HAP-1 (cell line): ENCODE results near the gene ZNF330.

Experiments used
- DNase-seq, 2 experiments: peaks; one replicate each; pipeline ENCODE4 v3.0.0-alpha.2; 2016 to 2020; ENCODE audit warnings: low spot score in 2 of 2
- H3K27me3 ChIP-seq: fragments of 250-450 bp; sonication (Bioruptor Pico); 2 replicates; pipeline ENCODE4 v1.5.1; 2020; ENCODE audit warnings: low read depth, mild to moderate bottlenecking, moderate library complexity
- H3K36me3 ChIP-seq: fragments of 250-450 bp; sonication (Bioruptor Pico); replicated peaks from 2 replicates; pipeline ENCODE4 v1.5.1; 2020; ENCODE audit warnings: mild to moderate bottlenecking
- H3K4me1 ChIP-seq: fragments of 250-450 bp; sonication (Bioruptor Pico); 2 replicates; pipeline ENCODE4 v1.5.1; 2020; ENCODE audit warnings: mild to moderate bottlenecking
- H3K4me3 ChIP-seq: fragments of 250-450 bp; sonication (Bioruptor Pico); 2 replicates; pipeline ENCODE4 v1.5.1; 2020; ENCODE audit warnings: mild to moderate bottlenecking, moderate library complexity
- H3K9me3 ChIP-seq: fragments of 250-450 bp; sonication (Bioruptor Pico); 2 replicates; pipeline ENCODE4 v1.5.1; 2020; ENCODE audit warnings: mild to moderate bottlenecking, moderate library complexity
- in situ Hi-C: fragments of 300-500 bp; cut with MboI; formaldehyde crosslinking; loops from 3 replicates; pipeline ENCODE4 v1.14.3; 2020; ENCODE audit warnings: low sequenced_read_pairs, inconsistent platforms, mixed read lengths

The ZNF330 gene

GRCh38 chr4:141246683-141247429 lies 26.2 kb downstream of the ZNF330 start:
- in situ Hi-C loops = no loop called here
- DNase-seq = no peak
- no peaks in the 10 kb centered on the region; the same call in none of the 2 replicates for H3K27me3 ChIP-seq
- no peak overlapping the region for H3K4me3 ChIP-seq
- no peaks in the 10 kb centered on the region for H3K36me3 ChIP-seq
- H3K4me1 ChIP-seq = no peaks in the 10 kb centered on the region
- no peaks in the 10 kb centered on the region; the same call in 1 of the 2 replicates for H3K9me3 ChIP-seq

DNA sequence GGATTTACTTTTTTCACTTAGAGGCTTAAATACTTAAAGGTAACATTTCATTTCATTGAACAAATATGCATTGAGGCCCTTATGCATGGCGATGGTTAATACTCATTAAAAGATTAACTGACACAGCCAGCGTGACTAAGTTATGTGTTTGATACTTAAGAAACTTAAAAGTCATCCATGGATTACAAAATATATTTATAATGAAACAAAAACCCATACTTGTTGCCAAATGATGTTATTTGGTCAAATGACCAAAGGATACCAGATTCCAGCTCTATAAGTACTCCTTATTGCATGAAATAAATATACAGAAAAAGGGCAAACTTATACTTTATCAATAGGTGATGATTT lies 26.7 kb downstream of the ZNF330 start:
- Histone ChIP-seq H3K4me1 (no peaks in the 10 kb centered on the region), H3K27me3 (no peaks in the 10 kb centered on the region), H3K36me3 (no peaks in the 10 kb centered on the region), H3K4me3 (no peak overlapping the region), H3K9me3 (no peaks in the 10 kb centered on the region; the same call in 1 of the 2 replicates)
- DNase-seq = no peak
- in situ Hi-C loops = no loop called here

- Histone ChIP-seq H3K27me3 (no peaks in the 10 kb centered on the region), H3K9me3 (no peaks in the 10 kb centered on the region; the same call in 1 of the 2 replicates), H3K4me3 (no peak overlapping the region), H3K36me3 (no peaks in the 10 kb centered on the region), H3K4me1 (no peaks in the 10 kb centered on the region)
- DNase-seq = no peak
- in situ Hi-C loops = no loop called here
These were observed 27.3 kb downstream of the ZNF330 start for GRCh38 chr4:141248029-141248428.

DNA sequence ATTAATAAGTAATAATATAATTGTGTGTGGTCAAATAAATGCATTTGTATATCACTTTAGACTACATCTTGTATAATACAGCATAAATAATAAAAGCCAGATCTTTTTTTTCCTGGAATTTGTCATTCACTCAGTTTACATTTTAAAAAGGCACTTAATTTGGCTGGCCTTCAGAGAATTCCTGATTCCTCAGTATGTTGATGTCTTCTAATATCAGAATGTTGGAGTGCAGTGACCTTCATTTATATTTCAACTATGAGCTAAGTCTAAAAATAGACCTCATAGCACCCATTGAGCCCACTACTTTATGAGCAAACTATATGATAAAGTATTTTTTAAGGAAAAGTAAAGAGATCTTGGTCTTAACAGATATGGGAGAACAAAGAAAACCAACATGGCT lies 27.8 kb downstream of the ZNF330 start:
- DNase-seq = no peak
- Histone ChIP-seq H3K9me3 (no peaks in the 10 kb centered on the region; the same call in 1 of the 2 replicates), H3K27me3 (no peaks in the 10 kb centered on the region), H3K4me1 (no peaks in the 10 kb centered on the region), H3K4me3 (no peak overlapping the region), H3K36me3 (no peaks in the 10 kb centered on the region)
- in situ Hi-C loops = no loop called here

- no peak overlapping the region for H3K4me3 ChIP-seq
- H3K27me3 ChIP-seq = peaks cover 3% of the 10 kb centered on the region; the same call in 1 of the 2 replicates
- H3K4me1 ChIP-seq = no peaks in the 10 kb centered on the region
- H3K9me3 ChIP-seq = no peaks in the 10 kb centered on the region
- no peaks in the 10 kb centered on the region for H3K36me3 ChIP-seq
- in situ Hi-C loops = no loop called here
- DNase-seq = no peak
These were observed 33.6 kb downstream of the ZNF330 start for GRCh38 chr4:141254326-141254725.

GRCh38 chr4:141255016-141255415 lies 34.3 kb downstream of the ZNF330 start:
- H3K4me3 ChIP-seq = no peak overlapping the region
- H3K36me3 ChIP-seq = no peaks in the 10 kb centered on the region
- DNase-seq = no peak
- no peaks in the 10 kb centered on the region for H3K4me1 ChIP-seq
- H3K27me3 ChIP-seq = peaks cover 3% of the 10 kb centered on the region; the same call in 1 of the 2 replicates
- in situ Hi-C loops = no loop called here
- no peaks in the 10 kb centered on the region for H3K9me3 ChIP-seq

DNA sequence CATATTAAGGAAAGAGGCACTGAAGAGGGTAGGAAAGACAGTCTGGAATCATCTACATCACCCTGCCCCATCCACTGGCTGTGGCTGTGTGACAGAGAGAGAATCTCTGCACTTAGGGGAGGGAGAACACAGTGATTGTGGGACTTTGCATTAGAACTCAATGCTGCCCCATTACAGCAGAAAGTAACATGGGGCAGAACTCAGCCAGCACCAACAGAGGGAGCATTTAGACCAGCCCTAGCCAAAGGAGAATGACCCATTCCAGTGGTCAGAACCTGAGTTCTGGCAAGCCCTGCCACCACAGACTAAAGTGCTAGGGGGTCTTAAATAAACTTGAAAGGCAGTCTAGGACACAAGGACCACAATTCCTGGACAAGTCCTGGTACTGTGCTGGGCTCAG lies 37.9 kb downstream of the ZNF330 start:
- Histone ChIP-seq H3K4me3 (no peak overlapping the region), H3K9me3 (no peaks in the 10 kb centered on the region), H3K27me3 (peaks cover 3% of the 10 kb centered on the region; the same call in 1 of the 2 replicates), H3K4me1 (no peaks in the 10 kb centered on the region), H3K36me3 (no peaks in the 10 kb centered on the region)
- in situ Hi-C loops = no loop called here
- DNase-seq = no peak

DNA sequence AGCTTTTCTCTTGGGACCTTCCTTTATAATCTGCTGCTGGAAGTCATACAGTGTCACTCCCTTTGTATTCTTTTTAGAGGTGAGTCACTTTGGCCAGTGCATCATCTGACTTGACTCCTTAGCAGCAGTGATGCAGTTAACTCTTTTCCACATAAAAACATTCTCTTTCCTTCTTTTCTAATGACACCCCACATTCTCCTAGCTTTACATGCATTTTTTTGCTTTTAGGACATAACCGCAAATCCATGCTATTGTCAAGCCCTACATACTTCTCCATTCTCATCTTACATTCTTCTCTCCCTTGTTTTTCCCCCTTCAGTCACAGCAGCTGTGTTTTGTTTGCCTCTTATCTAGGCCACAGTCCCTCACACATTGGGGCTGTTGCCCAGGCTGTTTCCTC lies 55.1 kb downstream of the ZNF330 start:
- peaks cover 13% of the 10 kb centered on the region for H3K27me3 ChIP-seq
- in situ Hi-C loops = no loop called here
- no peaks in the 10 kb centered on the region for H3K4me1 ChIP-seq
- no peaks in the 10 kb centered on the region for H3K36me3 ChIP-seq
- H3K4me3 ChIP-seq = no peak overlapping the region
- no peaks in the 10 kb centered on the region for H3K9me3 ChIP-seq
- no peak for DNase-seq

GRCh38 chr4:141283152-141283551 lies 62.5 kb downstream of the ZNF330 start:
- in situ Hi-C loops = no loop called here
- no peaks in the 10 kb centered on the region for H3K9me3 ChIP-seq
- peaks cover 5% of the 10 kb centered on the region for H3K27me3 ChIP-seq
- H3K36me3 ChIP-seq = no peaks in the 10 kb centered on the region
- no peaks in the 10 kb centered on the region for H3K4me1 ChIP-seq
- no peak overlapping the region for H3K4me3 ChIP-seq
- no peak for DNase-seq

DNA sequence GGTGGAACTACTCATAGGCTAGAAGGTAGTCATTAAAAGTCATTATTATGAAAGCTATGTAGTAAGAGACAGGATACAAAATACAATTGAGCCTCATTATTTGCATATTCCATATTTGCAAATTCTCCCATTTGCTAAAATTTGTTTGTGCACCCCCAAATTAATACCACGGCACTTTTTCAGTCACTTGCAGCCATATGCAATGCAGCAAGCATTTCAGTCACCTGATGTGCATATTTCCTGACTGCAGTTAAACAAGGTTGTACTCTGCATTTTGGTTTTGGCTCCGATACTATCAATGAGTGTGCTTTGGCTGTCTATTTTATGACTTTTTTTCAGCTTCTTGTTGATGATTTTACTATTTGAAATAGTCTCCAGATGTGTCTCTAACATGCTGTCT lies 62.9 kb downstream of the ZNF330 start:
- no peak for DNase-seq
- H3K27me3 ChIP-seq = peaks cover 5% of the 10 kb centered on the region
- H3K9me3 ChIP-seq = no peaks in the 10 kb centered on the region
- H3K4me1 ChIP-seq = no peaks in the 10 kb centered on the region
- in situ Hi-C loops = no loop called here
- no peak overlapping the region for H3K4me3 ChIP-seq
- H3K36me3 ChIP-seq = no peaks in the 10 kb centered on the region
